ENCODE results near the gene POLR1E.
"Not testable (repeated sequence)": the region's sequence is repeated elsewhere in the genome, so short reads cannot be mapped to it uniquely, and the experiment has no call there.

POLR1E gene

GRCh38 chr9:37501957-37502596, 16.3 kb downstream of the POLR1E start:
- DNase-seq (ENCODE audit: low spot score), result no peak

- DNase-seq (ENCODE audit: low spot score), result no peak
Measured at GRCh38 chr9:37503736-37504135, 18.0 kb downstream of the POLR1E start.

GRCh38 chr9:37504605-37505004, 18.9 kb downstream of the POLR1E start:
- DNase-seq (ENCODE audit: low spot score), result no peak

GRCh38 chr9:37507566-37508134, 21.9 kb downstream of the POLR1E start:
- no peak for DNase-seq (ENCODE audit: low spot score)

- no peak for DNase-seq (ENCODE audit: low spot score)
Measured at GRCh38 chr9:37508135-37508833, 22.5 kb downstream of the POLR1E start.

- no peak for DNase-seq (ENCODE audit: low spot score)
Measured at GRCh38 chr9:37508834-37509206, 23.1 kb downstream of the POLR1E start.

- DNase-seq (ENCODE audit: low spot score), result no peak
Measured at GRCh38 chr9:37509536-37509935, 23.8 kb downstream of the POLR1E start.

- DNase-seq (ENCODE audit: low spot score), result not testable (repeated sequence)
Measured at GRCh38 chr9:37510053-37510452, 24.3 kb downstream of the POLR1E start.

GRCh38 chr9:37511016-37512010, 25.6 kb downstream of the POLR1E start:
- DNase-seq (ENCODE audit: low spot score), result peak; percentile 56

- DNase-seq (ENCODE audit: low spot score), result no peak
Measured at GRCh38 chr9:37512437-37512836, 26.7 kb downstream of the POLR1E start.

GRCh38 chr9:37514415-37514814, 28.7 kb downstream of the POLR1E start:
- not testable (repeated sequence) for DNase-seq (ENCODE audit: low spot score)

GRCh38 chr9:37514999-37515398, 29.3 kb downstream of the POLR1E start:
- no peak for DNase-seq (ENCODE audit: low spot score)

- no peak for DNase-seq (ENCODE audit: low spot score)
Measured at GRCh38 chr9:37515620-37516258, 30.0 kb downstream of the POLR1E start.

GRCh38 chr9:37517923-37518322, 32.2 kb downstream of the POLR1E start:
- no peak for DNase-seq (ENCODE audit: low spot score)

GRCh38 chr9:37520641-37521040, 34.9 kb downstream of the POLR1E start:
- no peak for DNase-seq (ENCODE audit: low spot score)

GRCh38 chr9:37521111-37521510, 35.4 kb downstream of the POLR1E start:
- no peak for DNase-seq (ENCODE audit: low spot score)

- no peak for DNase-seq (ENCODE audit: low spot score)
Measured at GRCh38 chr9:37522971-37523370, 37.2 kb downstream of the POLR1E start.

- no peak for DNase-seq (ENCODE audit: low spot score)
Measured at GRCh38 chr9:37523916-37524315, 38.2 kb downstream of the POLR1E start.

GRCh38 chr9:37528652-37529471, 43.1 kb downstream of the POLR1E start:
- DNase-seq (ENCODE audit: low spot score), result no peak

GRCh38 chr9:37531699-37532098, 46.0 kb downstream of the POLR1E start:
- DNase-seq (ENCODE audit: low spot score), result no peak

- DNase-seq (ENCODE audit: low spot score), result no peak
Measured at GRCh38 chr9:37534412-37534811, 48.7 kb downstream of the POLR1E start.
